HFF-Myc (cell line): Measurements from ENCODE around the gene RGS1.

Experiments
- DNase-seq: peaks from one replicate; pipeline ENCODE4 v3.0.0-alpha.2; 2011; ENCODE audit warnings: low read depth; ENCODE audit errors: extremely low read depth
- H3K4me3 ChIP-seq: replicated peaks from 2 replicates; pipeline ENCODE4 v1.5.1; 2011; ENCODE audit warnings: low read depth, mild to moderate bottlenecking, control low read depth, low read length
- TF ChIP-seq, protein P1 (sequence below): IDR thresholded peaks from 2 replicates; pipeline ENCODE4 v1.5.1; 2012; ENCODE audit warnings: mild to moderate bottlenecking, low read depth, low read length, control low read depth; ENCODE audit errors: missing control alignments

RGS1 gene

GRCh38 chr1:192555399-192555798, 20.2 kb upstream of the RGS1 start:
- DNase-seq = no peak
- TF ChIP-seq, protein P1, sequence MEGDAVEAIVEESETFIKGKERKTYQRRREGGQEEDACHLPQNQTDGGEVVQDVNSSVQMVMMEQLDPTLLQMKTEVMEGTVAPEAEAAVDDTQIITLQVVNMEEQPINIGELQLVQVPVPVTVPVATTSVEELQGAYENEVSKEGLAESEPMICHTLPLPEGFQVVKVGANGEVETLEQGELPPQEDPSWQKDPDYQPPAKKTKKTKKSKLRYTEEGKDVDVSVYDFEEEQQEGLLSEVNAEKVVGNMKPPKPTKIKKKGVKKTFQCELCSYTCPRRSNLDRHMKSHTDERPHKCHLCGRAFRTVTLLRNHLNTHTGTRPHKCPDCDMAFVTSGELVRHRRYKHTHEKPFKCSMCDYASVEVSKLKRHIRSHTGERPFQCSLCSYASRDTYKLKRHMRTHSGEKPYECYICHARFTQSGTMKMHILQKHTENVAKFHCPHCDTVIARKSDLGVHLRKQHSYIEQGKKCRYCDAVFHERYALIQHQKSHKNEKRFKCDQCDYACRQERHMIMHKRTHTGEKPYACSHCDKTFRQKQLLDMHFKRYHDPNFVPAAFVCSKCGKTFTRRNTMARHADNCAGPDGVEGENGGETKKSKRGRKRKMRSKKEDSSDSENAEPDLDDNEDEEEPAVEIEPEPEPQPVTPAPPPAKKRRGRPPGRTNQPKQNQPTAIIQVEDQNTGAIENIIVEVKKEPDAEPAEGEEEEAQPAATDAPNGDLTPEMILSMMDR = no peak
- H3K4me3 ChIP-seq = no peak overlapping the region

DNA sequence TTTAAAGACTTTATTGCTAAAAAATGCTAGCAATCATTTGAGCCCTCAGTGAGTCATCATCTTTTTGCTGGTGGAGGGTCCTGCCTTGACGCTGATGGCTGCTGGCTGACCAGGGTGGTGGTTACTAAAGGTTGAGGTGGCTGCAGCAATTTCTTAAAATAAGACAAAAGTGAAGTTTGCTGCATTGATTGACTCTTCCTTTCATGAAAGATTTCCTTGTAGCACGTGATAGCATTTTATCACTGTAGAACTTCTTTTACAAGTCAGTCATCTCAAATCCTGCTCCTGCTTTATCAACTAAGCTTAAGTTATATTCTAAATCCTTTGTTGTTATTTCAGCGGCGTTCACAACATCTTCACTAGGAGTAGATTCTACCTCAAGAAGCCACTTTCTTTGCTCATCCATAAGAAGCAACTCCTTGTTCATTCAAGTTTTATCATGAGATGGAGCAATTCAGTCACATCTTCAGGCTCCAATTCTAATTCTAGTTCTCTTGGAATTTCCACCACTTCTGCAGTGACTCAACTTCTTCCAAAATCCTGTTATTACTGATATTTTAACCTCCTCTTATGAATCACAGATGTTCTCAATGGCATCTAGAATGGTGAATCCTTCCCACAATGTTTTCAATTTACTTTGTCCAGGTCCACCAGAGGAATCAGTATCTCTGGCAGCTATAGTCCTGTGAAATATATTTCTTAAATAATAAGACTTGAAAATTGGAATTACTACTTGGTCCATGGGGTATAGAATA, 17.6 kb upstream of the RGS1 start:
- TF ChIP-seq, protein P1 = no peak
- DNase-seq = no peak
- H3K4me3 ChIP-seq = no peak overlapping the region

DNA sequence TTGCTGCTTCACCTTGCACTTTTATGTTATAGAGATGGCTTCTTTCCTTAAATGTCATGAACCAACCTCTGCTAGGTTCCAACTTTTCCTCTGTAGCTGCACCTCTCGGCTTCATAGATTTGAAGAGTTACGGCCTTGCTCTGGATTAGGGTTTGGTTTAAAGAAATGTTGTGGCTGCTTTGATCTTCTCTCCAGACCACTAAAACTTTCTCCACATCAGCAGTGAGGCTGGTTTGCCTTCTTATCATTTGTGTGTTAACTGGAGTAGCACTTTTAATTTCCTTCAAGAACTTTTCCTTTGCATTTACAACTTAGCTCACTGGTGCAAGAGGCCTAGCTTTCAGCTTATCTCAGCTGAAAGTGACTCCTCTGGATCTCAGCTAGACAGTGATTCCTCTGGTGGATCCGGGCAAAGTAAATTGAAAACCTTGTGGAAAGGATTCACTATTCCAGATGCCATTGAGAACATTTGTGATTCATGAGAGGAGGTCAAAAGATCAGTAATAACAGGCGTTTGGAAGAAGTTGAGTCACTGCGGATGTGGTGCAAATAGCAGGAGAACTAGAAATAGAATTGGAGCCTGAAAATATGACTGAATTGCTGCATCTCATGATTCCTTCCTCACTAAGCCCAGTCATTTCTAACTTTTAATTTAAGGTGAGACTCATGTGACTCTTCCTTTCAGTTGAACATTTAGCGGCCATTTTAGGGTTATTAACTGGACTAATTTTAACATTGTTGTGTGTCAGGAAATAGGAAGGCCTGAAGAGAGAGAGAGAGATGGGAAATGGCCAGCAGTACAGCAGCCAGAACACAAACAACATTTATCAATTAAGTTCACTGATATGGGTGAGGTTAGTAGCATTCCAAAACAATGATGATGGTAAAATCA, 16.2 kb upstream of the RGS1 start:
- peak; percentile 97 for DNase-seq
- H3K4me3 ChIP-seq = no peak overlapping the region

DNA sequence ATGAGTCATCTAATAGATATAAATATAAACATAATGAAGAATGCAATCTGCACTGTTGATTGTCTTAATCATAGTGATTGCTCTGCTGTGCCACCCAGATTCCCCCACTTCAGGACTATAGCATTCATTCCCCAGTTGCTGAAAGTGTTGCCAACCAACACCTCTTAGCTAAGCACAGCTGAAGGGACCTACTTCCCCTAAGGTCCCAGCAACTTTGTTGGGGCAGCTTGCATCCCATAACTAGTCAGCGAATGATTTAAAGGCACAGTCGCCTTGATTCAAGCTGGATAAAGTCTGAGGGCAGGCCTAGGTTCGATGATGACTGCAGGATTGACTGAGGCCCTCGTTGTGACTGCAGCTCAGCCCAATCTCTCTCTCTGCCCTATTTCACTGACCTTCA, 14.3 kb upstream of the RGS1 start:
- no peak for DNase-seq
- TF ChIP-seq, protein P1 = no peak
- no peak overlapping the region for H3K4me3 ChIP-seq

More for the DNA sequence above, 16.2 kb upstream of the RGS1 start:
- TF ChIP-seq, protein P1 = no peak

- DNase-seq = no peak
- H3K4me3 ChIP-seq = no peak overlapping the region
- TF ChIP-seq, protein P1 = no peak
Observed at GRCh38 chr1:192563129-192563528, 12.4 kb upstream of the RGS1 start.

DNA sequence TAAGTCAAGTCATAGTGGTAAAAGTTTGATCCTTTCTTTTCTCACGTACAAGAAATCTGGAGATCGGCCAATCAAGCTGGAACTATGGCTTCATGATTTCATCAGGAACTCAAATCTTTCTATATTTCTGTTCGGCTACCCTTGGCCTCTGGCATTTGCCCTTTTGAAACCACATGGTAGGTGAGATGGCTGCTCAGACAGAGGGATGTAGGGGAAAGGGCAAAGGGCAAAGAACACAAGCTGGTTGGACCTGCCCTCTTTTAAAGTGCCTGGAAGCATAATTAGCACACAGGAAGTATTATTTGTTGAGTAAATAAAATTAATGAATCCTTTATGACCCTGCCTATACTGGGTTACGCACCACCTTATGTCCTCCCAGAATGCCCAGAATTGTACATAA, 11.5 kb upstream of the RGS1 start:
- H3K4me3 ChIP-seq = no peak overlapping the region
- TF ChIP-seq, protein P1 = no peak
- DNase-seq = no peak
